GM18526 (cell line): Measurements from ENCODE around the gene F13A1.

Source experiments
- POLR2A ChIP-seq: IDR thresholded peaks from 3 replicates; pipeline ENCODE4 v1.6.1; 2011; ENCODE audit not compliant: insufficient read length; ENCODE audit errors: extremely low read depth

F13A1 gene

GRCh38 chr6:6121943-6122342 lies 198.5 kb downstream of the F13A1 start:
- no peak for TF ChIP-seq POLR2A

DNA sequence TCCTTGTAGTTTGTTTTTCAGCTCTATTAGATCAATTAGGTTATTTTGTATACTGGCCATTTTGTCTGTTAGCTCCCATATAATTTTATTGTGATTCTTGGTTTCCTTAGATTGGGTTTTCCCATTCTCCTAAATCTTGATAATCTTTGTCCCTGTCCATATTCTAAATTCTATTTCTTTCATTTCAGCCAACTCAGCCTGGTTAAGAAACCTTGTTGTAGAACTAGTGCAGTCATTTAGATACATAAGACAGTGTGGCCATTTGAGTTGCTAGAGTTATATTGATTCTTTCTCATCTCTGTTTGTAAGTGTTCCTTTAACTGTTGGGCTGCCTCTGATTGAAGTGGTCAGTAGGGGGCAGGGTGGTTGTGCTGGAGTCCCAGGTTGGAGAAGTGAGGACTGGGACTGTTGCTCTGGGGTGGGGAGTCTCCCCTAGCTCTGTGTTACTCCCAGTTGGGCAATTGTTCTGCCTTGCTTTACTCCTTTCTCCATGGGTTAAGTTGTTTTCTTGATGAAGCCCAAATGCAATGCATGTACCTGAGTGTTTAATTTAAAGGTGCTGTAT lies 214.9 kb downstream of the F13A1 start:
- TF ChIP-seq POLR2A, result no peak
